ENCODE measurements around the gene CMSS1.

CMSS1 gene

GRCh38 chr3:99911433-99911832 is 93.8 kb downstream of the CMSS1 start:
- TF ChIP-seq SIN3A (IDR thresholded peaks at IDR 0.05; ENCODE audit: borderline replicate concordance, insufficient read depth, low read length) (no peak), TAF1 (IDR thresholded peaks at IDR 0.05; ENCODE audit: borderline replicate concordance, insufficient read depth, low read length) (no peak), REST (IDR thresholded peaks at IDR 0.05; ENCODE audit: insufficient read depth in 1 of 2, low read depth in 2 of 2, low read length in 2 of 2) (no peak), POLR2AphosphoS5 (IDR thresholded peaks at IDR 0.05; ENCODE audit: low read depth, low read length) (no peak), FOXP2 (optimal IDR thresholded peaks at IDR 0.05; ENCODE audit: borderline replicate concordance, extremely low read depth, extremely low read length, insufficient read depth) (no peak)

GRCh38 chr3:99915906-99916432 is 98.3 kb downstream of the CMSS1 start:
- TF ChIP-seq POLR2AphosphoS5 (IDR thresholded peaks at IDR 0.05; ENCODE audit: low read depth, low read length) (no peak), TAF1 (IDR thresholded peaks at IDR 0.05; ENCODE audit: borderline replicate concordance, insufficient read depth, low read length) (no peak), SIN3A (IDR thresholded peaks at IDR 0.05; ENCODE audit: borderline replicate concordance, insufficient read depth, low read length) (no peak), REST (IDR thresholded peaks at IDR 0.05; ENCODE audit: insufficient read depth in 1 of 2, low read depth in 2 of 2, low read length in 2 of 2) (no peak), FOXP2 (optimal IDR thresholded peaks at IDR 0.05; ENCODE audit: borderline replicate concordance, extremely low read depth, extremely low read length, insufficient read depth) (no peak)

GRCh38 chr3:99918715-99919114 is 101.1 kb downstream of the CMSS1 start:
- TF ChIP-seq REST (IDR thresholded peaks at IDR 0.05; ENCODE audit: insufficient read depth in 1 of 2, low read depth in 2 of 2, low read length in 2 of 2): no peak
- TF ChIP-seq TAF1 (IDR thresholded peaks at IDR 0.05; ENCODE audit: borderline replicate concordance, insufficient read depth, low read length): no peak
- no peak for TF ChIP-seq SIN3A (IDR thresholded peaks at IDR 0.05; ENCODE audit: borderline replicate concordance, insufficient read depth, low read length)
- no peak for TF ChIP-seq FOXP2 (optimal IDR thresholded peaks at IDR 0.05; ENCODE audit: borderline replicate concordance, extremely low read depth, extremely low read length, insufficient read depth)

- TF ChIP-seq POLR2AphosphoS5 (IDR thresholded peaks at IDR 0.05; ENCODE audit: low read depth, low read length): no peak
- no peak for TF ChIP-seq SIN3A (IDR thresholded peaks at IDR 0.05; ENCODE audit: borderline replicate concordance, insufficient read depth, low read length)
- TF ChIP-seq REST (IDR thresholded peaks at IDR 0.05; ENCODE audit: insufficient read depth in 1 of 2, low read depth in 2 of 2, low read length in 2 of 2): no peak
- no peak for TF ChIP-seq TAF1 (IDR thresholded peaks at IDR 0.05; ENCODE audit: borderline replicate concordance, insufficient read depth, low read length)
Observed at GRCh38 chr3:99919694-99920093, 102.0 kb downstream of the CMSS1 start.
